PFSK-1 (cell line): Measurements from ENCODE around the gene FBXO10.

Experiments
- FOXP2 ChIP-seq: optimal IDR thresholded peaks from 2 replicates; pipeline ENCODE3; 2011; ENCODE audit warnings: borderline replicate concordance, control low read depth, inconsistent platforms; ENCODE audit not compliant: insufficient read depth; ENCODE audit errors: extremely low read length, extremely low read depth
- POLR2AphosphoS5 ChIP-seq: IDR thresholded peaks from 2 replicates; pipeline ENCODE4 v1.6.1; 2012; ENCODE audit warnings: low read depth, mild to moderate bottlenecking, control low read depth, low read length, moderate library complexity
- SIN3A ChIP-seq: IDR thresholded peaks from 2 replicates; pipeline ENCODE4 v1.6.1; 2012; ENCODE audit warnings: mild to moderate bottlenecking, low read length, moderate library complexity, borderline replicate concordance; ENCODE audit not compliant: insufficient read depth
- TAF1 ChIP-seq: IDR thresholded peaks from 2 replicates; pipeline ENCODE4 v1.6.1; 2012; ENCODE audit warnings: low read length, control low read depth, borderline replicate concordance; ENCODE audit not compliant: insufficient read depth
- TF ChIP-seq, protein P1 (sequence below), 2 experiments: IDR thresholded peaks; 2 replicates each; pipeline versions ENCODE4 v1.6.1 to v1.8.0; 2011 to 2012; ENCODE audit warnings: low read depth in 2 of 2, low read length in 2 of 2, control low read depth in 1 of 2, inconsistent platforms in 1 of 2, mild to moderate bottlenecking in 1 of 2, moderate library complexity in 1 of 2; ENCODE audit not compliant: insufficient read depth in 1 of 2

FBXO10 gene

DNA sequence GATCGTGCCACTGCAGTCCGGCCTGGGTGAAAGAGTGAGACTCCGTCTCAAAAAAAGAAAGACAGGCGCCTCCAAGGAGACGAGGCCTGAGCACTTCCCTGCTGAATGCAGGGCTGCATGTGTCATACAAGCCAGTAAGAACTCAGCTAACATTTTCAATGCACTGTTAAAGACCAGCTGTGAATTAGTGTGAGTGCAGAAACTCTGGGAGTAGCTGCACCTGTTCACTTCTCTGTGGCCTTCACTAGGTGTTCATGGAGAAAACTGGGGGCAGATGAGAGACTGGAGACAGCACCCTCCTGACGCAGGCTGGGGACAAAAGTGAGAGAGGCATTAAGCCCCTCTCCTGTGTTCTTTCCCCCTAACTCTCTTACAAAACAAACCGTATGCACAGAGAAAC is 41.8 kb downstream of the FBXO10 start:
- TF ChIP-seq FOXP2: no peak
- TF ChIP-seq TAF1: no peak
- no peak for TF ChIP-seq SIN3A
- TF ChIP-seq, protein P1, sequence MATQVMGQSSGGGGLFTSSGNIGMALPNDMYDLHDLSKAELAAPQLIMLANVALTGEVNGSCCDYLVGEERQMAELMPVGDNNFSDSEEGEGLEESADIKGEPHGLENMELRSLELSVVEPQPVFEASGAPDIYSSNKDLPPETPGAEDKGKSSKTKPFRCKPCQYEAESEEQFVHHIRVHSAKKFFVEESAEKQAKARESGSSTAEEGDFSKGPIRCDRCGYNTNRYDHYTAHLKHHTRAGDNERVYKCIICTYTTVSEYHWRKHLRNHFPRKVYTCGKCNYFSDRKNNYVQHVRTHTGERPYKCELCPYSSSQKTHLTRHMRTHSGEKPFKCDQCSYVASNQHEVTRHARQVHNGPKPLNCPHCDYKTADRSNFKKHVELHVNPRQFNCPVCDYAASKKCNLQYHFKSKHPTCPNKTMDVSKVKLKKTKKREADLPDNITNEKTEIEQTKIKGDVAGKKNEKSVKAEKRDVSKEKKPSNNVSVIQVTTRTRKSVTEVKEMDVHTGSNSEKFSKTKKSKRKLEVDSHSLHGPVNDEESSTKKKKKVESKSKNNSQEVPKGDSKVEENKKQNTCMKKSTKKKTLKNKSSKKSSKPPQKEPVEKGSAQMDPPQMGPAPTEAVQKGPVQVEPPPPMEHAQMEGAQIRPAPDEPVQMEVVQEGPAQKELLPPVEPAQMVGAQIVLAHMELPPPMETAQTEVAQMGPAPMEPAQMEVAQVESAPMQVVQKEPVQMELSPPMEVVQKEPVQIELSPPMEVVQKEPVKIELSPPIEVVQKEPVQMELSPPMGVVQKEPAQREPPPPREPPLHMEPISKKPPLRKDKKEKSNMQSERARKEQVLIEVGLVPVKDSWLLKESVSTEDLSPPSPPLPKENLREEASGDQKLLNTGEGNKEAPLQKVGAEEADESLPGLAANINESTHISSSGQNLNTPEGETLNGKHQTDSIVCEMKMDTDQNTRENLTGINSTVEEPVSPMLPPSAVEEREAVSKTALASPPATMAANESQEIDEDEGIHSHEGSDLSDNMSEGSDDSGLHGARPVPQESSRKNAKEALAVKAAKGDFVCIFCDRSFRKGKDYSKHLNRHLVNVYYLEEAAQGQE (IDR thresholded peaks at IDR 0.05; ENCODE audit: insufficient read depth in 1 of 2, low read depth in 2 of 2, low read length in 2 of 2): no peak
- no peak for TF ChIP-seq POLR2AphosphoS5

DNA sequence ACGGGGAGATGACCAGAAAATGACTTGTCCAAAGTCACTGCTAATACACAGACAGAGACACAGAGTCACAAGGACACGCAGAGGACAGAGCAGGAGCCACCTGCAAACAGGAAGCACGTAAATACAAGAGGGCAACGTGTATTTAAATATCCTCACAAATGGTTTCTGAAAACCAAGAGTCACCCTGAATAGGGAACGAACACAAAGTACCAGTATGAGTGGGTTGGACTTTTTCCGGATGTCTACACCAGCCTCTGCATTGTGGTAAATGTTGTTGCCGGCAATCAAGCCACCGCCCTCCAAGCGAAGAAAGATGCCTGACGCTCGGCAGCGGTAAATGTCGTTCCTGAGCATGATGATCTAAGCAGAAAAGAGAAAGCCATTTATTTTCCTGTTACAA is 44.5 kb downstream of the FBXO10 start:
- TF ChIP-seq, protein P1 (IDR thresholded peaks at IDR 0.05; ENCODE audit: insufficient read depth in 1 of 2, low read depth in 2 of 2, low read length in 2 of 2): no peak
- TF ChIP-seq TAF1: no peak
- TF ChIP-seq FOXP2: no peak
- no peak for TF ChIP-seq SIN3A
- no peak for TF ChIP-seq POLR2AphosphoS5

DNA sequence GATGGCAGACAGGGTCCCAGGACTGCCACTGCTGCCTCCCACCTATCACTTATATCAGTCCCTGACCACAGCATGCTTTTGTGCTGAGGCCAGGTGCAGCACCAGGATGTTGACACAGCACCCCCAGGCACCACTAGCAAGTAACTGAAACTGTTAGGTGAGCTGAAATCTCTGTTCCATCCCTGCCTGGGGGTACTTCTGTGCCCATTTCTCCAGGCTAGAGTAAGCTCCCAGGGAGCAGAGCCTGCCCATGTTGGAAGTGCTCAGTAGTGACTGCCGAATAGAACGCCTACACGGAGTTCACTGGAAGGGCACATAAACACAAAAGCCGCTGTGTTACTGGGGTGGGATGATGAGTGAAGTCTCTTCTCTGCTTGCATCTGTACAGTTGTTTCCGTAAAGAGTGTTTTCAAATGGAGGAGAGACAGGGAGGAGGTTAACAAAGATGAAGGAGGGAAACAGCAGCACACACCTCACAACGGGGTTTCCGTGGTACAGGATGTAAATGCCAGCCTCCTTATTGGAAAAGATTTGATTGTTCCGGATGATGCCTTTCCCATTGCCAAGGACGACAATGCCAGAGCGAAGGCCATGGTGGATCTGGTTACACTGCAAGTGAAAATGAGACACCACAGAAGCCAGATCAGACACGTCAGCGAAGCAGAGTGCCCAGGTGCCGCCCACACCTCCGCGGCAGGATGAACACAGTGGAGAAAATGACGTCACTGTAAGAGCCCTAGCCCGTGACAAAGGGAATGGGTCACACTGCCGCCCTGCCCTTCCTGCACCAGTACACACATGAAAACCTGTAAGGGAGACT is 47.3 kb downstream of the FBXO10 start:
- TF ChIP-seq, protein P1 (IDR thresholded peaks at IDR 0.05; ENCODE audit: insufficient read depth in 1 of 2, low read depth in 2 of 2, low read length in 2 of 2): no peak
- no peak for TF ChIP-seq FOXP2
- TF ChIP-seq TAF1: no peak
- no peak for TF ChIP-seq SIN3A
- no peak for TF ChIP-seq POLR2AphosphoS5

DNA sequence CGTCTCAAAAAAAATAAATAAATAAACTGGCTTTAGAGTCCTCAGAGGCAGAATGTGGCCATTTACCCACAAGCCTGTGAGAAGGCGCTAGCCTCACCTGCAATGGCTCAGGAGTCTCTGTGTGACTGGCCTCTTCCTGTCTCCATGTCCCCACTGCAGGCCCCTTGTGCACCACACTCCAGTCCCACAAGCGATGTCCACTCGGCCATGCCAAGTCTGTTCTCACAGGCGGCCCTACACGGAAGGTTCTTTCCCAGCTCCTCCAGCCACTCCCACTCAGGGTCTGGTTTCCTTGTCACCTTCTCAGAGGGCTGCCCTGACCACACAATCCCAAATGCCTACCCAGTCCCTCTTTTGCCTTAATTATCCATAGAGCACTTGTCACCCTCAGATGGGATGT is 52.3 kb downstream of the FBXO10 start:
- TF ChIP-seq SIN3A: no peak
- TF ChIP-seq, protein P1 (IDR thresholded peaks at IDR 0.05; ENCODE audit: insufficient read depth in 1 of 2, low read depth in 2 of 2, low read length in 2 of 2): no peak
- TF ChIP-seq POLR2AphosphoS5: no peak
- no peak for TF ChIP-seq FOXP2
- TF ChIP-seq TAF1: no peak
